SK-N-SH (cell line): ENCODE results near the gene CNST. TPM values are rescaled to one million over a fixed set of nuclear protein-coding genes. Genes with fewer than 3 reads are reported as not detected.
A peak's percentile ranks its signal among the peaks of the same experiment; 100 is the strongest.

Experiments used
- CTCF ChIA-PET: fragments of 300-600, 350-600 bp; formaldehyde crosslinking; extraction: SDS; loops from one replicate; lab custom pipeline; 2021; lab: Yijun Ruan, JAX
- POLR2A ChIA-PET: fragments of 350-600 bp; sonication (Branson Sonifier 250); formaldehyde crosslinking; extraction: SDS; loops from one replicate; lab custom pipeline; 2020; ENCODE audit warnings: antibody characterized with exemption, inconsistent platforms; lab: Yijun Ruan, JAX
- DNase-seq: peaks from one replicate; pipeline ENCODE4 v3.0.0; 2012
- H2AFZ ChIP-seq: fragments of 200-600 bp; sonication (generic); 2 replicates; pipeline ENCODE4 v1.8.1; 2016; ENCODE audit warnings: antibody characterized with exemption, mild to moderate bottlenecking, low read depth
- H3F3A ChIP-seq: fragments of 200-600 bp; sonication (generic); replicated peaks from 2 replicates; pipeline ENCODE3; 2016; ENCODE audit warnings: antibody characterized with exemption, mild to moderate bottlenecking; ENCODE audit not compliant: insufficient read depth
- H3K27ac ChIP-seq, 2 experiments: fragments of 200-500 bp in 1 of 2; fragments of 200-600 bp in 1 of 2; sonication (Bioruptor generic) in 1 of 2; sonication (generic), shearing (Covaris generic) in 1 of 2; 2 replicates each; pipeline versions ENCODE4 v1.5.1 to v1.6.1; 2014 to 2016; ENCODE audit warnings: low read depth in 2 of 2, inconsistent platforms in 1 of 2, low read length in 1 of 2, mild to moderate bottlenecking in 1 of 2, mixed read lengths in 1 of 2
- H3K27me3 ChIP-seq: fragments of 200-600 bp; sonication (generic), shearing (Covaris generic); 2 replicates; pipeline ENCODE4 v1.6.1; 2016; ENCODE audit warnings: mixed run types; ENCODE audit not compliant: insufficient read depth
- H3K36me3 ChIP-seq, 2 experiments: fragments of 200-500 bp in 1 of 2; fragments of 200-600 bp in 1 of 2; sonication (Bioruptor generic) in 1 of 2; sonication (generic) in 1 of 2; replicated peaks in 1 of 2; 2 replicates each; pipeline versions ENCODE3 to v1.5.1; 2014 to 2016; ENCODE audit warnings: low read length in 1 of 2, mild to moderate bottlenecking in 1 of 2; ENCODE audit not compliant: insufficient read depth in 2 of 2, control insufficient read depth in 1 of 2
- H3K4me1 ChIP-seq, 2 experiments: fragments of 200-500 bp in 1 of 2; fragments of 200-600 bp in 1 of 2; sonication (Bioruptor generic) in 1 of 2; sonication (generic), shearing (Covaris generic) in 1 of 2; 2 replicates each; pipeline versions ENCODE4 v1.5.1 to v1.6.1; 2014 to 2016; ENCODE audit warnings: low read depth in 1 of 2, low read length in 1 of 2, mixed run types in 1 of 2; ENCODE audit not compliant: insufficient read depth in 2 of 2, control insufficient read depth in 1 of 2
- H3K4me2 ChIP-seq: fragments of 200-600 bp; sonication (generic), shearing (Covaris generic); 2 replicates; pipeline ENCODE4 v1.6.1; 2017; ENCODE audit warnings: mixed run types
- H3K4me3 ChIP-seq, 2 experiments: fragments of 200-500 bp in 1 of 2; fragments of 200-600 bp in 1 of 2; sonication (Bioruptor generic) in 1 of 2; sonication (generic), shearing (Covaris generic) in 1 of 2; 2 replicates each; pipeline versions ENCODE4 v1.5.1 to v1.8.1; 2014 to 2016; ENCODE audit warnings: low read depth in 2 of 2, inconsistent platforms in 1 of 2, low read length in 1 of 2, mild to moderate bottlenecking in 1 of 2, mixed read lengths in 1 of 2, moderate library complexity in 1 of 2
- H3K79me2 ChIP-seq: fragments of 200-600 bp; sonication (generic); 2 replicates; pipeline ENCODE4 v1.8.1; 2017; ENCODE audit warnings: mild to moderate bottlenecking; ENCODE audit not compliant: insufficient read depth
- H3K9ac ChIP-seq: fragments of 200-600 bp; sonication (generic); 2 replicates; pipeline ENCODE4 v1.6.1; 2017; ENCODE audit warnings: mixed run types
- H3K9me2 ChIP-seq: fragments of 200-600 bp; sonication (generic); 2 replicates; pipeline ENCODE4 v1.6.1; 2017; ENCODE audit warnings: mixed run types
- H3K9me3 ChIP-seq: fragments of 200-600 bp; sonication (generic); 2 replicates; pipeline ENCODE4 v1.6.1; 2017; ENCODE audit warnings: mixed run types, mild to moderate bottlenecking, moderate library complexity
- H4K20me1 ChIP-seq: fragments of 200-600 bp; sonication (generic); 2 replicates; pipeline ENCODE4 v1.6.1; 2017; ENCODE audit warnings: mild to moderate bottlenecking, mixed run types; ENCODE audit not compliant: insufficient read depth
- CTCF ChIP-seq: fragments of 200-600 bp; sonication (generic); IDR thresholded peaks from 2 replicates; pipeline ENCODE4 v1.6.1; 2017; ENCODE audit warnings: antibody characterized with exemption, mild to moderate bottlenecking, moderate library complexity
- ELF1 ChIP-seq: IDR thresholded peaks from 2 replicates; pipeline ENCODE4 v1.4.0; 2012
- FOXM1 ChIP-seq: IDR thresholded peaks from 2 replicates; pipeline ENCODE4 v1.4.0; 2012; ENCODE audit warnings: low read depth, mild to moderate bottlenecking
- GABPA ChIP-seq: IDR thresholded peaks from 2 replicates; pipeline ENCODE4 v1.4.0; 2012; ENCODE audit warnings: low read depth, mild to moderate bottlenecking
- JUND ChIP-seq: IDR thresholded peaks from 2 replicates; pipeline ENCODE4 v1.4.0; 2012
- MXI1 ChIP-seq: IDR thresholded peaks from 2 replicates; pipeline ENCODE4 v1.6.1; 2012; ENCODE audit warnings: mild to moderate bottlenecking, low read depth, low read length, improper control_type of control experiment
- PBX3 ChIP-seq: IDR thresholded peaks from 2 replicates; pipeline ENCODE4; 2012
- RAD21 ChIP-seq: IDR thresholded peaks from 2 replicates; pipeline ENCODE4 v1.6.1; 2012; ENCODE audit warnings: mild to moderate bottlenecking, low read length
- SMC3 ChIP-seq: IDR thresholded peaks from 2 replicates; pipeline ENCODE4 v1.6.1; 2012; ENCODE audit warnings: low read depth, low read length, improper control_type of control experiment
- TAF1 ChIP-seq: IDR thresholded peaks from 2 replicates; pipeline ENCODE4 v1.6.1; 2012; ENCODE audit warnings: low read depth, mild to moderate bottlenecking, low read length, moderate library complexity, borderline replicate concordance
- WGBS: methylation state at CpG from one replicate; pipeline ENCODE4 v1.1.6; 2017; ENCODE audit warnings: low lambda C conversion rate; 5-methylcytosine and 5-hydroxymethylcytosine counted together
- polyA plus RNA-seq, 3 experiments: library from polyadenylated mRNA; depleted of rRNA; stranded (reverse); fragments of >200 nt; gene quantifications; 2 replicates each; pipeline ENCODE4 v1.2.3, GENCODE V29; 2012

Gene CNST
- polyA plus RNA-seq, 1 of the 3 experiments (the other 2 are of a cell fraction), result 21.7 TPM

GRCh38 chr1:246642719-246643118, 76.5 kb downstream of the CNST start:
- no peak for TF ChIP-seq MXI1
- TF ChIP-seq CTCF, result no peak
- no peak for DNase-seq
- Histone ChIP-seq H2AFZ (no peak overlapping the region), H3K27ac (no peak overlapping the region), H3K9ac (no peak overlapping the region), H3K79me2 (peaks cover 30% of the 10 kb centered on the region), H3F3A (peaks cover 25% of the 10 kb centered on the region), H3K4me2 (no peak overlapping the region), H3K4me3 (no peak overlapping the region), H3K36me3 (peaks cover 34 to 53% of the 10 kb centered on the region in 2 experiments), H3K4me1 (peaks cover 0 to 3% of the 10 kb centered on the region in 2 experiments; a peak in 1 of 4 replicates), H3K9me2 (no peaks in the 10 kb centered on the region), H3K9me3 (no peaks in the 10 kb centered on the region), H4K20me1 (no peaks in the 10 kb centered on the region), H3K27me3 (no peaks in the 10 kb centered on the region)
- 93% methylated on average over 6 of the region's 6 CpGs for WGBS
- ChIA-PET POLR2A (no interaction called here), CTCF (interaction anchor here (1.1 to 1.2 kb wide), 2 partner anchors 12 to 112 kb away, joined by 3 to 4 read pairs; no protein-coding TSS in a partner anchor)

- H3K4me2 ChIP-seq, result no peak overlapping the region
- H3K9ac ChIP-seq, result no peak overlapping the region
- no peaks in the 10 kb centered on the region for H3K9me2 ChIP-seq
- no peaks in the 10 kb centered on the region for H3K27me3 ChIP-seq
- peaks cover 0 to 3% of the 10 kb centered on the region in 2 experiments; a peak in 1 of 4 replicates for H3K4me1 ChIP-seq
- DNase-seq, result peak; percentile 52
- no peaks in the 10 kb centered on the region for H3K9me3 ChIP-seq
- H3K4me3 ChIP-seq, result peak overlapping the region in 1 of 2 experiments; percentile 43; a peak in 1 of 4 replicates
- peak; percentile 50 for TF ChIP-seq CTCF
- TF ChIP-seq SMC3, result peak; percentile 33; the same call in 1 of the 2 replicates
- no peak for TF ChIP-seq ELF1
- peak; percentile 57 for TF ChIP-seq RAD21
- WGBS, result 73% methylated on average over 10 of the region's 10 CpGs
- H3K36me3 ChIP-seq, result peaks cover 61 to 70% of the 10 kb centered on the region in 2 experiments
- 0 out of 4 replicates have a peak overlapping the region, but pooled peaks of 1 of the 2 experiments have one; percentile 6 for H3K27ac ChIP-seq
- no peak overlapping the region for H2AFZ ChIP-seq
- H3K79me2 ChIP-seq, result peaks cover 28% of the 10 kb centered on the region
- POLR2A ChIA-PET, result no interaction called here
- peaks cover 7% of the 10 kb centered on the region for H3F3A ChIP-seq
- H4K20me1 ChIP-seq, result no peaks in the 10 kb centered on the region
- CTCF ChIA-PET, result interaction anchor here (0.9 to 1.5 kb wide), 3 partner anchors 10 to 42 kb away, joined by 3 to 5 read pairs (median 4); no protein-coding TSS in a partner anchor
Observed at GRCh38 chr1:246647113-246647512, 80.9 kb downstream of the CNST start.

GRCh38 chr1:246647513-246647912, 81.3 kb downstream of the CNST start:
- Histone ChIP-seq H3K9me2 (no peaks in the 10 kb centered on the region), H3K4me1 (peaks cover 0 to 3% of the 10 kb centered on the region in 2 experiments; a peak in 1 of 4 replicates), H3K27me3 (no peaks in the 10 kb centered on the region), H3F3A (peaks cover 4% of the 10 kb centered on the region), H4K20me1 (no peaks in the 10 kb centered on the region), H3K9me3 (no peaks in the 10 kb centered on the region), H3K9ac (no peak overlapping the region; the same call in 1 of the 2 replicates), H3K36me3 (peaks cover 59 to 71% of the 10 kb centered on the region in 2 experiments), H3K4me3 (no peak overlapping the region), H3K79me2 (peaks cover 32% of the 10 kb centered on the region), H2AFZ (no peak overlapping the region), H3K4me2 (no peak overlapping the region), H3K27ac (0 out of 4 replicates have a peak overlapping the region, but pooled peaks of 1 of the 2 experiments have one; percentile 6)
- ChIA-PET CTCF (interaction anchor here (0.6 to 1.5 kb wide), 4 partner anchors 10 to 15 kb away, joined by 3 to 5 read pairs (median 4); no protein-coding TSS in a partner anchor), POLR2A (no interaction called here)
- WGBS, result 91% methylated on average over 8 of the region's 8 CpGs
- TF ChIP-seq GABPA, result no peak
- no peak for TF ChIP-seq TAF1
- no peak for TF ChIP-seq FOXM1
- TF ChIP-seq PBX3, result no peak
- TF ChIP-seq CTCF, result no peak
- no peak for TF ChIP-seq JUND
- DNase-seq, result no peak
